ENCODE measurements around the gene STXBP4.

STXBP4 gene

DNA sequence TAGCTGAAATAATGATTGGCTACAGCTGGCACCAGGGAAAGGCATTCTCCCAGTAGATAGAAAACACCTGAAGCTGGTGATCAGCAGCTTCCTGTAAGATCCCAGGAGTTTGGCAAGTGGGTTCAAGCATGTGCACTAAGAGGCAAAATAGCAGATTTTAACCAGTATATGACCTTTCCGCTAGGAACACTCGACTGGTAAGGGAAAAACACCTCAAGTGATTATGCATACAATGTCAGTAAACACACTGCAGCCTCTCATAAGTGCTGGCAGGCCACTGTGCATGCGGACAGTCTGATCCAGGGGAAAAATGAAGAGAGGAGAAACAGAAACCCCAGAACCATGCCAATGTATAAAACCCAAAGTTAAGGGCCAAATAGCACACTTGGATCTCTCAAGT, 247.1 kb downstream of the STXBP4 start:
- no peak overlapping the region for H3K4me3 ChIP-seq (ENCODE audit: low read depth, low read length)

DNA sequence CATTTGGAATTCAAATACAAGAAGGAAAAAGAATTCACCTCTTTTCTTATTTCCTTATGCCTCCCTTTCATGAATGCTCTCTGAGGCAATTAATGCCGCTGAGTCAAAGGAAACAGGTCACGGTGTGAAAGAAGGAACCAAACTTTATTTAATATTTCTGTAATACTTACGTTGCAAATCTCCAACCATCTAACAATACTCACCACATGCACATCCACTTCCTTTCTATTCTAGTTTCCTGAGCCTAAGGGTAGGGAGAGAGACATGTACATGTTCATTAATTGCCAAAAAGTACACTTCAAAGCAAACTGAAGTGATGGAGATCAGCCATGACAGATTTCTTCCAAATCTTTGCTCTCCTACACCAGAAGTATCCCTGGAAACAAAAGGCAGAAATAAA, 248.3 kb downstream of the STXBP4 start:
- H3K4me3 ChIP-seq (ENCODE audit: low read depth, low read length) = no peak overlapping the region

GRCh38 chr17:55219459-55219858, 250.9 kb downstream of the STXBP4 start:
- H3K4me3 ChIP-seq (ENCODE audit: low read depth, low read length) = no peak overlapping the region

- H3K4me3 ChIP-seq (ENCODE audit: low read depth, low read length) = no peak overlapping the region
Observed at GRCh38 chr17:55219934-55220333, 251.4 kb downstream of the STXBP4 start.
